GM23338 (cell line): ENCODE results near the gene MEOX1. TPM values are rescaled to one million over a fixed set of nuclear protein-coding genes. Genes with fewer than 3 reads are reported as not detected.

ENCODE experiments used
- ATAC-seq: fragments of 200-7000 bp; cut with Tn5 transposase; 3 replicates; pipeline ENCODE4 v1.9.1; 2020
- DNase-seq: peaks from one replicate; pipeline ENCODE4 v3.0.0-alpha.2; 2015; ENCODE audit warnings: low spot score
- H2AFZ ChIP-seq: fragments of 200-600 bp; sonication (generic); 2 replicates; pipeline ENCODE4 v1.8.0; 2016; ENCODE audit warnings: antibody characterized with exemption, mild to moderate bottlenecking, moderate library complexity
- H3F3A ChIP-seq: fragments of 200-600 bp; sonication (generic); replicated peaks from 2 replicates; pipeline ENCODE4 v1.8.0; 2017; ENCODE audit warnings: antibody characterized with exemption, mixed run types, low read depth
- H3K27ac ChIP-seq: fragments of 200-600 bp; sonication (generic); 2 replicates; pipeline ENCODE4 v1.6.1; 2016; ENCODE audit warnings: low read depth
- H3K27me3 ChIP-seq: fragments of 200-600 bp; sonication (generic); 2 replicates; pipeline ENCODE4 v1.8.0; 2016; ENCODE audit warnings: mild to moderate bottlenecking, mixed run types, moderate library complexity; ENCODE audit not compliant: insufficient read depth
- H3K36me3 ChIP-seq: fragments of 200-600 bp; sonication (generic); 2 replicates; pipeline ENCODE4 v1.8.0; 2016; ENCODE audit warnings: mild to moderate bottlenecking; ENCODE audit not compliant: insufficient read depth
- H3K4me1 ChIP-seq: fragments of 200-600 bp; sonication (generic); 2 replicates; pipeline ENCODE4 v1.8.0; 2016; ENCODE audit warnings: mild to moderate bottlenecking, moderate library complexity; ENCODE audit not compliant: insufficient read depth
- H3K4me2 ChIP-seq: fragments of 200-600 bp; sonication (generic); 2 replicates; pipeline ENCODE4 v1.7.1; 2017; ENCODE audit warnings: mixed run types
- H3K4me3 ChIP-seq: fragments of 200-600 bp; sonication (generic); 2 replicates; pipeline ENCODE4 v1.6.1; 2016; ENCODE audit warnings: mixed run types
- H3K79me2 ChIP-seq: fragments of 200-600 bp; sonication (generic); replicated peaks from 2 replicates; pipeline ENCODE4 v1.8.0; 2017; ENCODE audit warnings: mild to moderate bottlenecking; ENCODE audit not compliant: insufficient read depth
- H3K9me2 ChIP-seq: fragments of 200-600 bp; sonication (generic); 2 replicates; pipeline ENCODE4 v1.8.0; 2017; ENCODE audit not compliant: insufficient read depth
- H4K20me1 ChIP-seq: fragments of 200-600 bp; sonication (generic); replicated peaks from 2 replicates; pipeline ENCODE4 v1.8.0; 2017; ENCODE audit warnings: mild to moderate bottlenecking; ENCODE audit not compliant: insufficient read depth
- H3K27ac Mint-ChIP-seq: 2 replicates; pipeline ENCODE4 v1.8.0; 2020; ENCODE audit warnings: inconsistent platforms, mild to moderate bottlenecking, moderate library complexity, mixed read lengths
- H3K27me3 Mint-ChIP-seq: 3 replicates; pipeline ENCODE4 v1.8.0; 2022; ENCODE audit warnings: low read depth, mild to moderate bottlenecking, moderate library complexity, mixed read lengths, inconsistent platforms; ENCODE audit not compliant: insufficient read depth, poor library complexity
- H3K36me3 Mint-ChIP-seq: 3 replicates; pipeline ENCODE4 v1.8.0; 2021; ENCODE audit warnings: low read depth, mild to moderate bottlenecking, inconsistent platforms, moderate library complexity, mixed read lengths
- H3K4me1 Mint-ChIP-seq: 3 replicates; pipeline ENCODE4 v1.8.0; 2020; ENCODE audit warnings: mild to moderate bottlenecking, inconsistent platforms, mixed read lengths
- H3K4me3 Mint-ChIP-seq: 3 replicates; pipeline ENCODE4 v1.8.0; 2021; ENCODE audit warnings: moderate library complexity, mild to moderate bottlenecking, inconsistent platforms, mixed read lengths
- H3K9me3 Mint-ChIP-seq: 3 replicates; pipeline ENCODE4 v1.8.0; 2020; ENCODE audit warnings: moderate library complexity, mild to moderate bottlenecking, inconsistent platforms, mixed read lengths
- ETS1 ChIP-seq: IDR thresholded peaks from 2 replicates; pipeline ENCODE4 v1.6.1; 2016; ENCODE audit warnings: antibody characterized with exemption
- JUNB ChIP-seq: IDR thresholded peaks from one replicate; pipeline ENCODE4 v1.6.1; 2016; ENCODE audit warnings: antibody characterized with exemption; ENCODE audit not compliant: unreplicated experiment
- NANOG ChIP-seq: IDR thresholded peaks from 2 replicates; pipeline ENCODE4 v1.6.1; 2016; ENCODE audit warnings: antibody characterized with exemption, borderline replicate concordance
- REST ChIP-seq: IDR thresholded peaks from one replicate; pipeline ENCODE4 v1.6.1; 2018; ENCODE audit warnings: antibody characterized with exemption; ENCODE audit not compliant: unreplicated experiment
- ZNF114 ChIP-seq: fragments of 250-450 bp; sonication (Bioruptor Pico); IDR thresholded peaks from 2 replicates; pipeline ENCODE4 v1.5.0; 2020; ENCODE audit warnings: mild to moderate bottlenecking, moderate library complexity
- ZNF462 ChIP-seq: fragments of 250-450 bp; sonication (Bioruptor Pico); IDR thresholded peaks from 2 replicates; pipeline ENCODE4 v1.5.0; 2020; ENCODE audit warnings: mild to moderate bottlenecking, moderate library complexity
- polyA plus RNA-seq: library from polyadenylated mRNA; unstranded; fragments of >200 nt; fragmentation: Nextera tagmentation; extraction: Ambion mirVana; gene quantifications from 2 replicates; pipeline ENCODE4 v1.2.1, GENCODE V29; 2016
- total RNA-seq: library from RNA; depleted of rRNA; stranded (reverse); fragments of >200 nt; shearing (Covaris generic); gene quantifications from 2 replicates; pipeline ENCODE4 v1.2.3, GENCODE V29; 2014

Gene MEOX1
- total and polyA plus RNA-seq, 2 experiments from 2014 or later: not detected

- H3K27ac Mint-ChIP-seq: no peak overlapping the region
- H3K4me1 Mint-ChIP-seq: no peaks in the 10 kb centered on the region; the same call in 2 of the 3 replicates
- peaks cover 10% of the 10 kb centered on the region for H3K27me3 Mint-ChIP-seq
- H3K79me2 ChIP-seq: no peaks in the 10 kb centered on the region
- TF ChIP-seq ZNF462: no peak
- no peak for TF ChIP-seq NANOG
- TF ChIP-seq ZNF114 (CRISPR knock-in tag): no peak
- no peak for TF ChIP-seq ETS1
- TF ChIP-seq JUNB: no peak
- TF ChIP-seq REST: no peak
- H2AFZ ChIP-seq: no peak overlapping the region
- H3K4me1 ChIP-seq: no peaks in the 10 kb centered on the region
- H3K36me3 Mint-ChIP-seq: no peaks in the 10 kb centered on the region; the same call in 2 of the 3 replicates
- H3K4me3 Mint-ChIP-seq: no peak overlapping the region
- H4K20me1 ChIP-seq: no peaks in the 10 kb centered on the region
- DNase-seq: no peak
- no peaks in the 10 kb centered on the region for H3F3A ChIP-seq
- H3K4me2 ChIP-seq: no peak overlapping the region
- ATAC-seq: no peak
- H3K9me3 Mint-ChIP-seq: 0 out of 3 replicates have a peak, but pooled peaks cover 2% of the 10 kb centered on the region
- H3K36me3 ChIP-seq: no peaks in the 10 kb centered on the region
- no peaks in the 10 kb centered on the region; the same call in 1 of the 2 replicates for H3K9me2 ChIP-seq
- no peak overlapping the region for H3K27ac ChIP-seq
- H3K27me3 ChIP-seq: no peaks in the 10 kb centered on the region
- H3K4me3 ChIP-seq: no peak overlapping the region
Measured at GRCh38 chr17:43614561-43614960, 47.2 kb downstream of the MEOX1 start.
